ENCODE results near the gene CHTF8. TPM values are rescaled to one million over a fixed set of nuclear protein-coding genes. Genes with fewer than 3 reads are reported as not detected.

Gene CHTF8
- total and polyA plus RNA-seq, 7 donors, result 26.2 to 69.1 (median 48.4) TPM

DNA sequence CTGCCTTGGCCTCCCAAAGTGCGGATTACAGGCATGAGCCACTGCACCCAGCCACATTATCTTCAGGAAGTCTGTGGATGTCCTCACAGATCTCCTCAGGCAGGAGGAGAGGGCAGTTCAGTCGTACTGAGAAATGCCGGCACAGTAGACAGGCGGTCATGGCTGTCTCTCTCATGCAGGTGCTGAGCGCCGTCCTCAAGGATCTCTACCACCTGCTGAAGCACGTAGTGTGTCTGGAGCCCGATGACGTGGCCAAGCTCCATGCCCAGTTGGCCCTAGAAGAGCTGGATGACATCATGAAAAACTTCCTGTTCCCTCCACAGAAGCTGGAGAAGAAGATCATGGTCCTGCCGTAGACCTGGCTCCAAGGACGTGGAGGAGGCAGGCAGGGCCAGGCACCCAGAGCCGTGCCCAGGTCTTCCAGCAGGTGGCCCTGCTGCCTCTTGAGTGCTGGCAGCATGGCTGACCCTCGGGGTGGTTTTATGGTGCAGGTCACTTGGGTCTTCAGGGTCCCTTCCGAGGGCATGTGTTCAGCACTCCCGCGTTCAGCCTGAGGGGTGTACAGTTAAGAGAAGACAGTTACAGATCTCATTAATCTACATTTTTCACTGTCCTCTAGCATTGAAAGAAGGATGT is 49.0 kb downstream of the CHTF8 start:
- DNase-seq (no peak), ATAC-seq (no peak)
- no peaks in the 10 kb centered on the region for H3K27me3 ChIP-seq (ENCODE audit: insufficient read depth in 3 of 3, low read length in 2 of 3)
- H3K4me1 ChIP-seq, result no peaks in the 10 kb centered on the region
- 87 to 90% (median 89%) methylated on average over 16 of the region's 16 CpGs for WGBS, 3 donors
- intact Hi-C loops (cut with DNase I), result no loop called here
- H3K4me3 ChIP-seq, result no peak overlapping the region
- H3K27ac ChIP-seq, result no peak overlapping the region
- TF ChIP-seq, protein P1, sequence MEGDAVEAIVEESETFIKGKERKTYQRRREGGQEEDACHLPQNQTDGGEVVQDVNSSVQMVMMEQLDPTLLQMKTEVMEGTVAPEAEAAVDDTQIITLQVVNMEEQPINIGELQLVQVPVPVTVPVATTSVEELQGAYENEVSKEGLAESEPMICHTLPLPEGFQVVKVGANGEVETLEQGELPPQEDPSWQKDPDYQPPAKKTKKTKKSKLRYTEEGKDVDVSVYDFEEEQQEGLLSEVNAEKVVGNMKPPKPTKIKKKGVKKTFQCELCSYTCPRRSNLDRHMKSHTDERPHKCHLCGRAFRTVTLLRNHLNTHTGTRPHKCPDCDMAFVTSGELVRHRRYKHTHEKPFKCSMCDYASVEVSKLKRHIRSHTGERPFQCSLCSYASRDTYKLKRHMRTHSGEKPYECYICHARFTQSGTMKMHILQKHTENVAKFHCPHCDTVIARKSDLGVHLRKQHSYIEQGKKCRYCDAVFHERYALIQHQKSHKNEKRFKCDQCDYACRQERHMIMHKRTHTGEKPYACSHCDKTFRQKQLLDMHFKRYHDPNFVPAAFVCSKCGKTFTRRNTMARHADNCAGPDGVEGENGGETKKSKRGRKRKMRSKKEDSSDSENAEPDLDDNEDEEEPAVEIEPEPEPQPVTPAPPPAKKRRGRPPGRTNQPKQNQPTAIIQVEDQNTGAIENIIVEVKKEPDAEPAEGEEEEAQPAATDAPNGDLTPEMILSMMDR (IDR thresholded peaks at IDR 0.05), result no peak
- H3K36me3 ChIP-seq (ENCODE audit: insufficient read depth in 1 of 2, low read depth in 1 of 2), result peaks cover 0 to 13% of the 10 kb centered on the region in 2 donors
- H3K9me3 ChIP-seq, result no peaks in the 10 kb centered on the region

DNA sequence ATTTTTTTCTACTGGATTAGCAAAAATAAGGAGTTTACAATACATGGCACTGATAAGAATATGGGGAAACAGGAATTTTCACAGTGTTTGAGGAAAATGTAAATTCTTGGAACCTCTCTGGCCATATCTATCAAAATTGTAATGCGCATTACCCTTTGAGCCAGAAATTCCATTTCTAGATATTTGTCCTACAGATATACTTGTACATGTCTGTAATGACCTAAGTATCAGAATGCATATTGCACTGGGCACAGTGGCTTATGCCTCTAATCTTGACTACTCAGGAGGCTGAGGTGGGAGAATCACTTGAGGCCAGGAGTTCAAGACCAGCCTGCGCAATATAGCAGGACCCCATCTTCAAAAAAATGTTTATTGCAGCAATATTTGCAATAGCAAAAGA is 52.7 kb downstream of the CHTF8 start:
- no peaks in the 10 kb centered on the region for H3K4me1 ChIP-seq
- intact Hi-C loops (cut with DNase I), result no loop called here
- H3K9me3 ChIP-seq, result no peaks in the 10 kb centered on the region
- 98 to 99% (median 99%) methylated on average over 2 of the region's 2 CpGs for WGBS, 3 donors
- ATAC-seq, result no peak
- DNase-seq, result no peak
- H3K36me3 ChIP-seq (ENCODE audit: insufficient read depth in 1 of 2, low read depth in 1 of 2), result peaks cover 0 to 13% of the 10 kb centered on the region in 2 donors
- no peak overlapping the region for H3K27ac ChIP-seq
- TF ChIP-seq, protein P1 (IDR thresholded peaks at IDR 0.05), result no peak
- no peaks in the 10 kb centered on the region for H3K27me3 ChIP-seq (ENCODE audit: insufficient read depth in 3 of 3, low read length in 2 of 3)
- H3K4me3 ChIP-seq, result no peak overlapping the region

DNA sequence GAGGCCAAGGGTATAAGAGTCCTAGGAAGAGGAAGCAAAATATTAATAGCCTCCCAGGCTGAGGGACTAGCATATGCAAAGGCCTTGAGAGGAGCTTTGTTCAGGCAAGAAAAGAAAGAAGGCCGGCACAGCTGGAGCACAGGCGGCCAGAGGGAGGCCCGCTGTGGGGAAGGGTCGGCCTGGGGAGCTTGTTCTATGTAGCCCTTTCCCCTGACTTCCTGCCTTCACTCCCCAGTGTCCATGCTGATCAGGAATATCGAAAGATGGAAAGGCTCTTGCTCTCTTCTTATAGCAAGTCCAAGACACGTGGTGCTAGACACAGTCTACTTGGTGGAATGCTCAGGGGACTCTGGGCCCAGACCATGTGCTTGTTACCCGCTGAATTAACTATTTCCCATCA is 54.3 kb downstream of the CHTF8 start:
- no peaks in the 10 kb centered on the region for H3K36me3 ChIP-seq (ENCODE audit: insufficient read depth in 1 of 2, low read depth in 1 of 2)
- no peaks in the 10 kb centered on the region for H3K27me3 ChIP-seq (ENCODE audit: insufficient read depth in 3 of 3, low read length in 2 of 3)
- ATAC-seq (no peak), DNase-seq (no peak)
- H3K27ac ChIP-seq, result no peak overlapping the region
- intact Hi-C loops (cut with DNase I), result no loop called here
- no peaks in the 10 kb centered on the region for H3K9me3 ChIP-seq
- H3K4me1 ChIP-seq, result no peaks in the 10 kb centered on the region
- 76 to 85% (median 77%) methylated on average over 7 of the region's 7 CpGs for WGBS, 3 donors
- H3K4me3 ChIP-seq, result no peak overlapping the region
- TF ChIP-seq, protein P1 (IDR thresholded peaks at IDR 0.05), result no peak

DNA sequence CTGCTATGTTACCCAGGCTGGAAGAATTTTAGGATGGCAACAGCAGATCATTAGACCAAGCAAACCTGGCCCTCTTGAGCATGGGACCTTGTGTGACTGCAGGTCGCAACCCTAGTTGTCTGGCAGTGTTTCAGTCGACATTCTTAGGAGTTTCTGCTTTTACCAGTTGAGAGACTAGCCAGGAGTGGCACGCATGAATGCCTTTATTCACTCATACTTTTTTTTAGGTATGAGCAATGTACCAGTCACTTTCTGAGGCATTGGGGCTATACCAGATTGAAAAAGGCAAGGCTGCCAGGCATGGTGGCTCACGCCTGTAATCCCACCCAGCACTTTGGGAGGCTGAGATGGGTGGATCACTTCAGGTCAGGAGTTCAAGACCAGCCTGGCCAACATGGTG is 55.1 kb downstream of the CHTF8 start:
- no peaks in the 10 kb centered on the region for H3K4me1 ChIP-seq
- H3K36me3 ChIP-seq (ENCODE audit: insufficient read depth in 1 of 2, low read depth in 1 of 2), result no peaks in the 10 kb centered on the region
- intact Hi-C loops (cut with DNase I), result no loop called here
- ATAC-seq (peak in 3 of 4 donors; percentile 62 to 69 (median 67)), DNase-seq (no peak)
- no peak overlapping the region for H3K4me3 ChIP-seq
- H3K27ac ChIP-seq, result no peak overlapping the region
- 69 to 91% (median 83%) methylated on average over 4 of the region's 4 CpGs for WGBS, 3 donors
- TF ChIP-seq, protein P1 (IDR thresholded peaks at IDR 0.05), result no peak
- no peaks in the 10 kb centered on the region for H3K27me3 ChIP-seq (ENCODE audit: insufficient read depth in 3 of 3, low read length in 2 of 3)
- no peaks in the 10 kb centered on the region for H3K9me3 ChIP-seq

DNA sequence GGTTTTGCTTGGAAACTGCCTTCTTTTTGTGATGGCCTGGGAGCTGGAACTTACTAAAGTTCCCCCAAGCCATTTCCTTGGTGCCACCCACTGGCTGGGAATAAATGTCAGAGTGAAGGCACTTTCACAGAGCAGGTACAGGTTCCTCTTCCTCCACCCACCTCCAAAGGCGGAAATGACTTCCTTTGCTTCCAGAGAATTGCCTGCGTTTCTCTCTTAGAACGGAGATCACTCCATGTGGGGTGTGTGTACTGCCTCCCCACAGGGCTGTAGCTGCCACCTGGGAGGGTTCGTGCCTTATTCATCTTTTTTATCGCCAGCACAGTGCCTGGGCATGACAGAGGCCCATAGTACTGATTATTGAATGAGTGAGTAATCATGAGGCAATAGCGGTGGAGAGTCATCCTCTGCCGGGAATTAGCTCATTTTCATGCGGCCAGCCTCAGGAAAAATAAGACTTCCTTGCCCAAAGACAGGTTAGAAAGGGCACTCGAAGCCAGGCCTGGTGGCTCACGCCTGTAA is 59.1 kb downstream of the CHTF8 start:
- WGBS, 3 donors, result 78 to 82% (median 79%) methylated on average over 10 of the region's 10 CpGs
- H3K9me3 ChIP-seq, result no peaks in the 10 kb centered on the region
- TF ChIP-seq, protein P1 (IDR thresholded peaks at IDR 0.05), result no peak
- no peak for DNase-seq
- intact Hi-C loops (cut with DNase I), result no loop called here
- no peak for ATAC-seq
- no peaks in the 10 kb centered on the region for H3K27me3 ChIP-seq (ENCODE audit: insufficient read depth in 3 of 3, low read length in 2 of 3)
- H3K4me3 ChIP-seq, result no peak overlapping the region
- H3K36me3 ChIP-seq (ENCODE audit: insufficient read depth in 1 of 2, low read depth in 1 of 2), result no peaks in the 10 kb centered on the region
- no peak overlapping the region for H3K27ac ChIP-seq
- H3K4me1 ChIP-seq, result no peaks in the 10 kb centered on the region

Data from psoas muscle (tissue), 8 donors.